Measurements from ENCODE around the gene OPN1LW. TPM values are rescaled to one million over a fixed set of nuclear protein-coding genes. Genes with fewer than 3 reads are reported as not detected.

The OPN1LW gene
- total and polyA plus RNA-seq, 2 of the 8 experiments (the other 6 are each of a cell fraction or from before 2014, with no cell fraction given): not detected

DNA sequence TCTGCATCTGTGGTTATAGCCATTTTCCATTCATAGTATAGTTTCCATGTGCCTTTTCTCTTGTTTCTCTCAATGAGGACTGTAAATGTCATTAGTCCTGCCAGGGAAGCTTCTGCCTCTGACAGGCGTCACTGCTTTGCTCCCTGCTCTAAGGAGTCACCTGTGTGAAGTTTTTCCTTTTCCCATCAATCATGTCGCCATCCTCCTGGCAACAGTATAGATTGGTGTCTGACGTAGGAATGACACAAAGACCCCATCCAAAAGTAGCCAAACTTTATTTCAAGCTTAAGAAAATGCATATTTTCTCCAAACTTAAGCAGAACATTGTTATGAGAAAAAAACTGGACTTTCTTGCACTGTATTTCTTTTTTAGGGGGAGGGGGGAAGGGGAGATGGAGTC lies 23.5 kb upstream of the OPN1LW start:
- Histone ChIP-seq H3K4ac (replicated peaks; ENCODE audit: insufficient read length, low read depth, low read length) (no peak overlapping the region), H3K23ac (ENCODE audit: insufficient read length) (no peak overlapping the region), H3K4me1 (replicated peaks in 1 of 4; ENCODE audit: control insufficient read depth in 3 of 4, insufficient read depth in 4 of 4, low read length in 3 of 4) (peaks cover 0 to 4% (median 0%) of the 10 kb centered on the region in 4 experiments; a peak in 1 of 7 replicates), H3K56ac (replicated peaks; ENCODE audit: insufficient read length, low read depth, low read length) (no peak overlapping the region), H2BK12ac (ENCODE audit: low read depth, low read length) (no peak overlapping the region), H3K79me1 (ENCODE audit: low read depth, low read length) (no peaks in the 10 kb centered on the region), H4K20me1 (replicated peaks in 1 of 2; ENCODE audit: control insufficient read depth in 1 of 2, insufficient read depth in 2 of 2, low read length in 2 of 2) (no peaks in the 10 kb centered on the region), H3K9me3 (ENCODE audit: insufficient read depth in 2 of 2, low read depth in 1 of 2, low read length in 1 of 2) (no peaks in the 10 kb centered on the region; a peak in 1 of 4 replicates), H2BK20ac (ENCODE audit: low read length) (no peak overlapping the region), H3K27me3 (replicated peaks in 1 of 4; ENCODE audit: control insufficient read depth in 3 of 4, extremely low read depth in 1 of 4, insufficient read depth in 3 of 4, low read length in 3 of 4) (no peaks in the 10 kb centered on the region), H2BK15ac (ENCODE audit: low read length) (no peak overlapping the region), H4K5ac (ENCODE audit: insufficient read length, low read depth, low read length) (no peak overlapping the region), H3K79me2 (ENCODE audit: control insufficient read depth in 1 of 2, insufficient read depth in 2 of 2, low read length in 2 of 2) (no peaks in the 10 kb centered on the region), H3K18ac (ENCODE audit: extremely low read depth, low read length) (no peak overlapping the region), H2BK5ac (ENCODE audit: low read depth, low read length) (no peak overlapping the region), H3K4me2 (ENCODE audit: insufficient read depth in 1 of 2, low read depth in 2 of 2, low read length in 2 of 2) (no peak overlapping the region), H4K8ac (ENCODE audit: extremely low read depth, insufficient read depth, low read length) (no peak overlapping the region), H3K14ac (ENCODE audit: insufficient read length) (no peak overlapping the region), H3K27ac (ENCODE audit: low read depth, low read length) (no peak overlapping the region), H3K9ac (replicated peaks in 1 of 4; ENCODE audit: extremely low read depth in 1 of 4, low read depth in 3 of 4, low read length in 3 of 4) (no peak overlapping the region), H2BK120ac (replicated peaks; ENCODE audit: low read depth, low read length) (no peak overlapping the region), H4K91ac (replicated peaks; ENCODE audit: insufficient read length, low read length) (no peak overlapping the region), H2AFZ (ENCODE audit: low read length) (no peak overlapping the region), H3K4me3 (ENCODE audit: extremely low read depth in 1 of 4, insufficient read depth in 2 of 4, low read depth in 3 of 4, low read length in 4 of 4) (no peak overlapping the region), H3K23me2 (ENCODE audit: low read depth, low read length) (no peaks in the 10 kb centered on the region), H2AK5ac (ENCODE audit: low read depth, low read length) (no peak overlapping the region), H3K36me3 (ENCODE audit: control insufficient read depth in 2 of 4, insufficient read depth in 4 of 4, low read length in 3 of 4) (no peaks in the 10 kb centered on the region)
- ChIA-PET CTCF (ENCODE audit: partially characterized antibody) (no interaction called here), POLR2A (ENCODE audit: partially characterized antibody) (interaction anchor here (0.7 kb wide), 1 partner anchor 361 kb away, joined by 3 read pairs; no protein-coding TSS in a partner anchor)
- 85% methylated on average over 3 of the region's 3 CpGs; no CpG with 5 or more reads in 1 of the 2 experiments for WGBS, 2 experiments (ENCODE audit: extremely low coverage in 1 of 2, insufficient coverage in 1 of 2, insufficient read length in 1 of 2, insufficient replicate concordance in 2 of 2, low coverage in 1 of 2, low lambda C conversion rate in 2 of 2, missing lambda C conversion rate in 1 of 2)
- FAIRE-seq (no peak), DNase-seq (ENCODE audit: low read depth in 1 of 2, low spot score in 2 of 2) (no peak)
- TF ChIP-seq POLR2AphosphoS5 (IDR thresholded peaks at IDR 0.05; ENCODE audit: low read depth, low read length) (no peak), POU5F1 (IDR thresholded peaks at IDR 0.05; ENCODE audit: low read depth, low read length) (no peak), CREB1 (IDR thresholded peaks at IDR 0.05) (no peak), TAF7 (optimal IDR thresholded peaks at IDR 0.05; ENCODE audit: borderline replicate concordance, low read depth, low read length) (no peak), SP4 (IDR thresholded peaks at IDR 0.05; ENCODE audit: low read length) (no peak), SIN3A (conservative IDR thresholded peaks at IDR 0.05 in 1 of 2, IDR thresholded peaks at IDR 0.05 in 1 of 2; ENCODE audit: low read depth in 1 of 2, low read length in 2 of 2) (no peak), CHD2 (IDR thresholded peaks at IDR 0.05; ENCODE audit: low read length) (no peak), TCF12 (IDR thresholded peaks at IDR 0.05; ENCODE audit: low read depth, low read length) (no peak), EGR1 (IDR thresholded peaks at IDR 0.05; ENCODE audit: borderline replicate concordance, low read depth, low read length) (no peak), CBX5 (IDR thresholded peaks at IDR 0.05; ENCODE audit: low read depth, low read length) (no peak), RFX5 (IDR thresholded peaks at IDR 0.05; ENCODE audit: borderline replicate concordance, low read depth, low read length) (no peak), CEBPB (IDR thresholded peaks at IDR 0.05; ENCODE audit: low read depth, low read length) (no peak), ZNF274 (IDR thresholded peaks at IDR 0.05; ENCODE audit: borderline replicate concordance, extremely low read depth, low read length) (no peak), KDM5A (IDR thresholded peaks at IDR 0.05; ENCODE audit: low read length) (no peak)
- TF ChIP-seq, protein P1, sequence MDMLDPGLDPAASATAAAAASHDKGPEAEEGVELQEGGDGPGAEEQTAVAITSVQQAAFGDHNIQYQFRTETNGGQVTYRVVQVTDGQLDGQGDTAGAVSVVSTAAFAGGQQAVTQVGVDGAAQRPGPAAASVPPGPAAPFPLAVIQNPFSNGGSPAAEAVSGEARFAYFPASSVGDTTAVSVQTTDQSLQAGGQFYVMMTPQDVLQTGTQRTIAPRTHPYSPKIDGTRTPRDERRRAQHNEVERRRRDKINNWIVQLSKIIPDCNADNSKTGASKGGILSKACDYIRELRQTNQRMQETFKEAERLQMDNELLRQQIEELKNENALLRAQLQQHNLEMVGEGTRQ (IDR thresholded peaks at IDR 0.05; ENCODE audit: low read length): no peak

Data from H1 (cell line).